ENCODE measurements around the gene KRT33B. TPM values are rescaled to one million over a fixed set of nuclear protein-coding genes. Genes with fewer than 3 reads are reported as not detected.

The KRT33B gene
- total and polyA plus RNA-seq, 2 of the 8 experiments (the other 6 are each of a cell fraction or from before 2014, with no cell fraction given) = not detected

DNA sequence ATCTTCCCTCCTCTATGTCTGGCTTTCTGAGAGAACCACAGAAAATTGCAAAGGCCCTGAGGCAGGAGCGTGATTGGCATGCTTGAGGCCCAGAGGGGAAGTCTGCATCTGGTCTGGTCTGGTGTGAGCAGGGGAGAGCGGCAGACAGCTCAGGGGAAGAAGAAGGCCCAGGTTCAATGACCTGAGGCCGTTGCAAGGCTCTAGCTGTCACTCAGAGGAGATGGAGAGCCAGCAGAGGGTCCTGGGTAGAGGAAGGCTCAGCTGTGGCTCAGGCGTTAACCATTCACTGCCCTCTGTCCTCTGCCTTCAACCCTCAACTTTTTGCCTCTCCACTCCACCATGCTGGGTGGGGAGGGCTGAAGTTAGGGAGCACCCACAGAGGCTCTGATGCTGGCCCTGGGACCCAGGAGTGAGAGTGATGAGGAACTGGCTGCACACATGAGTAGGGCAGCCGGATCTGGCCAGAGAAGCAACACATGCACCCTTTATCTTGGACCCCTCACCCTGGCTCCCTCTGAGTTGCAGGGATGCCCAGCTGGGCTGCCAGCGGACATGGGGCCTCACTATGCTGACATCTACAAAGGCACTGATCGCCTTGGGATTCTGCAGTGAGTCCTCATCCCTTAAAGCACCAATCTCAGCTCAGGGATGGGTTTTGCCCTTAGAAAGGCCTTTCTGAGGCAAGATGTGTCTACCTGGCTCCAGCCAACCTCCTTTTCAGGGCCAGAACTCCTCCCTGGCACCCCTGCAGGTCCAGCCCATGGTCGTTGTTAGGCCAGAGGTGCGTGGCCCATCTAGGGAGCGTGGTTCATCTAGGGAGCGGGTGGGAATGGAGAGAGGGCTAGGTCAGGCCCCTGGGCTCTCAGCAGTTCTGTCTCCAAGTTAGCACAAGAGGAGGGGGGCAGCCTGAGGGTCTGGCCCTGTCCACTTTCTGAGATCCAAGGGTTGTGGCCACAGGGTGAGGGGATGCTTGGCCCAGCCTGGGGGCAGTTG lies 46.4 kb downstream of the KRT33B start:
- no peak for DNase-seq (ENCODE audit: low read depth in 1 of 2, low spot score in 2 of 2)
- no peak overlapping the region for H2AK5ac ChIP-seq (ENCODE audit: low read depth, low read length)
- WGBS, 2 experiments (ENCODE audit: extremely low coverage in 1 of 2, insufficient coverage in 1 of 2, insufficient read length in 1 of 2, insufficient replicate concordance in 2 of 2, low coverage in 1 of 2, low lambda C conversion rate in 2 of 2, missing lambda C conversion rate in 1 of 2) = 89% methylated on average over 11 of the region's 11 CpGs; no CpG with 5 or more reads in 1 of the 2 experiments
- no peak for FAIRE-seq
- CTCF ChIA-PET (ENCODE audit: partially characterized antibody) = interaction anchor here (0.6 to 3.7 kb wide), 68 partner anchors 9 to 480 kb away, joined by 3 to 31 read pairs (median 4); partner anchors contain the start of genes KRT33A, KRTAP1-1, KRTAP1-3 and KRTAP16-1
- H4K20me1 ChIP-seq (replicated peaks in 1 of 2; ENCODE audit: control insufficient read depth in 1 of 2, insufficient read depth in 2 of 2, low read length in 2 of 2) = no peaks in the 10 kb centered on the region
- no peak overlapping the region for H3K14ac ChIP-seq (ENCODE audit: insufficient read length)
- H2BK12ac ChIP-seq (ENCODE audit: low read depth, low read length) = no peak overlapping the region
- H4K91ac ChIP-seq (replicated peaks; ENCODE audit: insufficient read length, low read length) = no peak overlapping the region
- no peak overlapping the region for H3K4me3 ChIP-seq (ENCODE audit: extremely low read depth in 1 of 4, insufficient read depth in 2 of 4, low read depth in 3 of 4, low read length in 4 of 4)
- H3K4me1 ChIP-seq (replicated peaks in 1 of 4; ENCODE audit: control insufficient read depth in 3 of 4, insufficient read depth in 4 of 4, low read length in 3 of 4) = no peaks in the 10 kb centered on the region; a peak in 1 of 7 replicates
- H3K4ac ChIP-seq (replicated peaks; ENCODE audit: insufficient read length, low read depth, low read length) = no peak overlapping the region
- H3K79me2 ChIP-seq (ENCODE audit: control insufficient read depth in 1 of 2, insufficient read depth in 2 of 2, low read length in 2 of 2) = no peaks in the 10 kb centered on the region
- H2BK120ac ChIP-seq (replicated peaks; ENCODE audit: low read depth, low read length) = no peak overlapping the region
- no peak overlapping the region; the same call in 1 of the 2 replicates for H4K8ac ChIP-seq (ENCODE audit: extremely low read depth, insufficient read depth, low read length)
- H3K23me2 ChIP-seq (ENCODE audit: low read depth, low read length) = no peaks in the 10 kb centered on the region
- no peak overlapping the region for H3K18ac ChIP-seq (ENCODE audit: extremely low read depth, low read length)
- H2BK20ac ChIP-seq (ENCODE audit: low read length) = no peak overlapping the region
- no peak overlapping the region for H3K4me2 ChIP-seq (ENCODE audit: insufficient read depth in 1 of 2, low read depth in 2 of 2, low read length in 2 of 2)
- H3K9me3 ChIP-seq (ENCODE audit: insufficient read depth in 2 of 2, low read depth in 1 of 2, low read length in 1 of 2) = 0 out of 4 replicates have a peak, but pooled peaks cover 0 to 5% of the 10 kb centered on the region in 2 experiments
- H3K79me1 ChIP-seq (ENCODE audit: low read depth, low read length) = no peaks in the 10 kb centered on the region
- H3K9ac ChIP-seq (replicated peaks in 1 of 4; ENCODE audit: extremely low read depth in 1 of 4, low read depth in 3 of 4, low read length in 3 of 4) = no peak overlapping the region
- no peak overlapping the region for H2BK5ac ChIP-seq (ENCODE audit: low read depth, low read length)
- no peaks in the 10 kb centered on the region for H3K27me3 ChIP-seq (replicated peaks in 1 of 4; ENCODE audit: control insufficient read depth in 3 of 4, extremely low read depth in 1 of 4, insufficient read depth in 3 of 4, low read length in 3 of 4)
- no peaks in the 10 kb centered on the region for H3K36me3 ChIP-seq (ENCODE audit: control insufficient read depth in 2 of 4, insufficient read depth in 4 of 4, low read length in 3 of 4)
- H2BK15ac ChIP-seq (ENCODE audit: low read length) = no peak overlapping the region
- H3K23ac ChIP-seq (ENCODE audit: insufficient read length) = no peak overlapping the region
- H3K27ac ChIP-seq (ENCODE audit: low read depth, low read length) = no peak overlapping the region
- H4K5ac ChIP-seq (ENCODE audit: insufficient read length, low read depth, low read length) = no peak overlapping the region
- no peak overlapping the region for H3K56ac ChIP-seq (replicated peaks; ENCODE audit: insufficient read length, low read depth, low read length)
- H2AFZ ChIP-seq (ENCODE audit: low read length) = no peak overlapping the region
- POLR2A ChIA-PET (ENCODE audit: partially characterized antibody) = no interaction called here
- TF ChIP-seq EZH2 (IDR thresholded peaks at IDR 0.05; ENCODE audit: low read depth, low read length, severe bottlenecking) (no peak), POLR2AphosphoS5 (IDR thresholded peaks at IDR 0.05; ENCODE audit: low read depth, low read length) (no peak), BRCA1 (IDR thresholded peaks at IDR 0.05; ENCODE audit: low read depth, low read length) (no peak), SUZ12 (IDR thresholded peaks at IDR 0.05; ENCODE audit: low read length) (no peak), RAD21 (IDR thresholded peaks at IDR 0.05 in 1 of 2, conservative IDR thresholded peaks at IDR 0.05 in 1 of 2; ENCODE audit: low read depth in 2 of 2, low read length in 2 of 2) (no peak), SIX5 (IDR thresholded peaks at IDR 0.05; ENCODE audit: low read depth, low read length) (no peak), SIRT6 (IDR thresholded peaks at IDR 0.05; ENCODE audit: low read length) (no peak)
